Measurements from ENCODE around the gene NAA40. TPM values are rescaled to one million over a fixed set of nuclear protein-coding genes. Genes with fewer than 3 reads are reported as not detected.
A peak's percentile ranks its signal among the peaks of the same experiment; 100 is the strongest.

NAA40 gene
- total and polyA plus RNA-seq, 2 of the 13 experiments (the other 11 are each of a cell fraction or from before 2014, with no cell fraction given) = 11.1 to 17.9 TPM

DNA sequence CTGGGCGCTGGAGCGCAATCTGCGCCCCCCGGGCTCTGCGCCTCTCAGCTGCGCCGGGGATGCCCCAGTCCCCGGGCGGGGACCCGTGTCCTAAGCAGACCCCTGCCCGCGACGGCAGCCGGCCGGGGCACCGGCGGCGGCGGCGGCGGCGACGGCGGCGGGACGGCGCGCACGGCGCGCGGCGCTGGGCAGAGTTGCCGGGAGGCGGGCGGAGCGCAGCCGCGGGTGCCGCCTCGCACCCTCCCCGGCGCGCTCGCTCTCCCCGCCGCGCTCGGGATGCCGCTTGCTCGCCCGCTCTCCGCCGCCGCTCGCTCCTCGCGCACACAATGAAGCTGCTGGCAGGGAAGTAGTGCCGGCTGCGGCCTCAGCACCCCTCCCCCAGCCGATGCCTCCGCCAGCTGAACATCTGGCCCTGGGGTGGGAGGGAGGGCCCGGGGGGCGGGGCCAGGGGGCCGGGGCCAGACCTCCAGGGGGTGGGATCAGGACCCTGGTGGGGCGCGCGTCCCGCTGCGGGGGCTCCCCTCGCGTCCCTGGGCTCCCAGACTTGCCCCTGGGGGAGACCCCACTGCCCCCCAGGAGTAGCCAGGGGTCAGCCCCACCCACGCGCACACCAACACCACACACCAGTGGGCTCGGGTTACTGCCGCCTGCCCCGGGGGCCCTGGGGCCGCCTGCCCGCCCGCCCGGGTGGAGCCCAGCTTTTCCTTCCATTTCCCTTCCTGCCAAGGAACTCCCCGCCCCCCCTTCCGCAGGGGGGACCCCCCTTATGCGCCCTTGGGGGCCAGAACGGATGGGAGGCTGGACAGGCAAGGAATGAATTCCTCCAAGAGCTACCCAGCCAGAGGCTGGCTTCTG lies 21.7 kb upstream of the NAA40 start, which contains the start of gene RCOR2:
TSS of gene RCOR2 (minus strand) at position 328 of the 855 bp plus-strand sequence. CDS start 708 bp downstream, outside the sequence.
- no peaks in the 10 kb centered on the region for H4K20me1 ChIP-seq (ENCODE audit: insufficient read depth, low read length)
- no peaks in the 10 kb centered on the region for H3K79me2 ChIP-seq (ENCODE audit: insufficient read depth, low read length)
- peak; percentile 0 for ATAC-seq
- no peaks in the 10 kb centered on the region; a peak in 2 of 5 replicates for H3K27me3 ChIP-seq (ENCODE audit: control insufficient read depth in 1 of 2, insufficient read depth in 2 of 2, low read length in 2 of 2)
- intact Hi-C loops (cut with micrococcal nuclease; ENCODE audit: unreplicated experiment) = loop anchor here (2.0 kb wide), 2 partner anchors 22 to 58 kb away; partner anchors contain the start of genes COX8A and NAA40
- FAIRE-seq = no peak
- H3K9ac ChIP-seq (ENCODE audit: insufficient read depth, low read depth, low read length) = peak within 1 kb of the TSS; percentile 70
- ChIA-PET POLR2A (interaction anchor here (0.6 to 1.8 kb wide), 10 partner anchors 11 to 1129 kb away, joined by 3 to 12 read pairs (median 4); partner anchors contain the start of gene STIP1), CTCF (ENCODE audit: low intra/inter-chr PET ratio, low total read pairs) (interaction anchor here (1.2 to 1.4 kb wide), 2 partner anchors 29 to 30 kb away, joined by 3 to 4 read pairs; no protein-coding TSS in a partner anchor)
- peak; percentile 70 for DNase-seq (ENCODE audit: low spot score)
- no peaks in the 10 kb centered on the region for H3K9me3 ChIP-seq (ENCODE audit: low read length)
- no peak within 1 kb of the TSS for H2AFZ ChIP-seq (ENCODE audit: low read length)
- 0% methylated on average over 7 of the region's 85 CpGs for WGBS (ENCODE audit: low lambda C conversion rate)
- H3K27ac ChIP-seq (ENCODE audit: extremely low read length, insufficient read depth, low read length) = peak within 1 kb of the TSS; percentile 82
- H3K36me3 ChIP-seq (replicated peaks in 1 of 2; ENCODE audit: control insufficient read depth in 1 of 2, insufficient read depth in 2 of 2, low read length in 2 of 2) = peaks cover 0 to under 1% of the 10 kb centered on the region in 2 experiments; a peak in 2 of 5 replicates
- peak within 1 kb of the TSS; percentile 96 for H3K4me2 ChIP-seq (ENCODE audit: low read depth, low read length)
- no TSS peak for BruUV-seq (replicated peaks)
- H3K4me3 ChIP-seq (replicated peaks in 1 of 3; ENCODE audit: insufficient read depth in 1 of 3, low read depth in 2 of 3, low read length in 3 of 3) = peak within 1 kb of the TSS; percentile 64 to 84 (median 76)
- H3K4me1 ChIP-seq (ENCODE audit: insufficient read depth, low read length) = peaks cover 48% of the 10 kb centered on the region
- in situ Hi-C loops (cut with HindIII; ENCODE audit: extremely low pct_ligation_motif_present, low pct_unique_long_range_greater_than_20kb) = loop anchor here (10.0 kb wide), 1 partner anchor 152 kb away; the partner anchor contains the start of gene ZFTA
- no peak for TF ChIP-seq NCOA5 (CRISPR knock-in tag; IDR thresholded peaks at IDR 0.05)
- TF ChIP-seq ZNF20 (CRISPR knock-in tag; IDR thresholded peaks at IDR 0.05) = no peak
- no peak for TF ChIP-seq PPARG (CRISPR knock-in tag; conservative IDR thresholded peaks at IDR 0.05)
- TF ChIP-seq ELF1 (CRISPR knock-in tag; IDR thresholded peaks at IDR 0.05) = no peak
- TF ChIP-seq, protein P1, sequence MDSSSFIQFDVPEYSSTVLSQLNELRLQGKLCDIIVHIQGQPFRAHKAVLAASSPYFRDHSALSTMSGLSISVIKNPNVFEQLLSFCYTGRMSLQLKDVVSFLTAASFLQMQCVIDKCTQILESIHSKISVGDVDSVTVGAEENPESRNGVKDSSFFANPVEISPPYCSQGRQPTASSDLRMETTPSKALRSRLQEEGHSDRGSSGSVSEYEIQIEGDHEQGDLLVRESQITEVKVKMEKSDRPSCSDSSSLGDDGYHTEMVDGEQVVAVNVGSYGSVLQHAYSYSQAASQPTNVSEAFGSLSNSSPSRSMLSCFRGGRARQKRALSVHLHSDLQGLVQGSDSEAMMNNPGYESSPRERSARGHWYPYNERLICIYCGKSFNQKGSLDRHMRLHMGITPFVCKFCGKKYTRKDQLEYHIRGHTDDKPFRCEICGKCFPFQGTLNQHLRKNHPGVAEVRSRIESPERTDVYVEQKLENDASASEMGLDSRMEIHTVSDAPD (CRISPR knock-in tag; IDR thresholded peaks at IDR 0.05) = no peak
- TF ChIP-seq JUN (CRISPR knock-in tag; IDR thresholded peaks at IDR 0.05) = no peak
- TF ChIP-seq ZFAT (CRISPR knock-in tag; conservative IDR thresholded peaks at IDR 0.05) = no peak
- peak; percentile 72; the same call in 1 of the 2 replicates for TF ChIP-seq ZNF296 (CRISPR knock-in tag; conservative IDR thresholded peaks at IDR 0.05)
- no peak for TF ChIP-seq NCOR1 (IDR thresholded peaks at IDR 0.05; ENCODE audit: borderline replicate concordance, low read length)
- TF ChIP-seq, protein P2, sequence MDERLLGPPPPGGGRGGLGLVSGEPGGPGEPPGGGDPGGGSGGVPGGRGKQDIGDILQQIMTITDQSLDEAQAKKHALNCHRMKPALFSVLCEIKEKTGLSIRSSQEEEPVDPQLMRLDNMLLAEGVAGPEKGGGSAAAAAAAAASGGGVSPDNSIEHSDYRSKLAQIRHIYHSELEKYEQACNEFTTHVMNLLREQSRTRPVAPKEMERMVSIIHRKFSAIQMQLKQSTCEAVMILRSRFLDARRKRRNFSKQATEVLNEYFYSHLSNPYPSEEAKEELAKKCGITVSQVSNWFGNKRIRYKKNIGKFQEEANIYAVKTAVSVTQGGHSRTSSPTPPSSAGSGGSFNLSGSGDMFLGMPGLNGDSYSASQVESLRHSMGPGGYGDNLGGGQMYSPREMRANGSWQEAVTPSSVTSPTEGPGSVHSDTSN (CRISPR knock-in tag; IDR thresholded peaks at IDR 0.05) = no peak
- no peak for TF ChIP-seq NFIC (IDR thresholded peaks at IDR 0.05; ENCODE audit: low read length)
- TF ChIP-seq WIZ (CRISPR knock-in tag; IDR thresholded peaks at IDR 0.05) = no peak
- TF ChIP-seq, protein P3, sequence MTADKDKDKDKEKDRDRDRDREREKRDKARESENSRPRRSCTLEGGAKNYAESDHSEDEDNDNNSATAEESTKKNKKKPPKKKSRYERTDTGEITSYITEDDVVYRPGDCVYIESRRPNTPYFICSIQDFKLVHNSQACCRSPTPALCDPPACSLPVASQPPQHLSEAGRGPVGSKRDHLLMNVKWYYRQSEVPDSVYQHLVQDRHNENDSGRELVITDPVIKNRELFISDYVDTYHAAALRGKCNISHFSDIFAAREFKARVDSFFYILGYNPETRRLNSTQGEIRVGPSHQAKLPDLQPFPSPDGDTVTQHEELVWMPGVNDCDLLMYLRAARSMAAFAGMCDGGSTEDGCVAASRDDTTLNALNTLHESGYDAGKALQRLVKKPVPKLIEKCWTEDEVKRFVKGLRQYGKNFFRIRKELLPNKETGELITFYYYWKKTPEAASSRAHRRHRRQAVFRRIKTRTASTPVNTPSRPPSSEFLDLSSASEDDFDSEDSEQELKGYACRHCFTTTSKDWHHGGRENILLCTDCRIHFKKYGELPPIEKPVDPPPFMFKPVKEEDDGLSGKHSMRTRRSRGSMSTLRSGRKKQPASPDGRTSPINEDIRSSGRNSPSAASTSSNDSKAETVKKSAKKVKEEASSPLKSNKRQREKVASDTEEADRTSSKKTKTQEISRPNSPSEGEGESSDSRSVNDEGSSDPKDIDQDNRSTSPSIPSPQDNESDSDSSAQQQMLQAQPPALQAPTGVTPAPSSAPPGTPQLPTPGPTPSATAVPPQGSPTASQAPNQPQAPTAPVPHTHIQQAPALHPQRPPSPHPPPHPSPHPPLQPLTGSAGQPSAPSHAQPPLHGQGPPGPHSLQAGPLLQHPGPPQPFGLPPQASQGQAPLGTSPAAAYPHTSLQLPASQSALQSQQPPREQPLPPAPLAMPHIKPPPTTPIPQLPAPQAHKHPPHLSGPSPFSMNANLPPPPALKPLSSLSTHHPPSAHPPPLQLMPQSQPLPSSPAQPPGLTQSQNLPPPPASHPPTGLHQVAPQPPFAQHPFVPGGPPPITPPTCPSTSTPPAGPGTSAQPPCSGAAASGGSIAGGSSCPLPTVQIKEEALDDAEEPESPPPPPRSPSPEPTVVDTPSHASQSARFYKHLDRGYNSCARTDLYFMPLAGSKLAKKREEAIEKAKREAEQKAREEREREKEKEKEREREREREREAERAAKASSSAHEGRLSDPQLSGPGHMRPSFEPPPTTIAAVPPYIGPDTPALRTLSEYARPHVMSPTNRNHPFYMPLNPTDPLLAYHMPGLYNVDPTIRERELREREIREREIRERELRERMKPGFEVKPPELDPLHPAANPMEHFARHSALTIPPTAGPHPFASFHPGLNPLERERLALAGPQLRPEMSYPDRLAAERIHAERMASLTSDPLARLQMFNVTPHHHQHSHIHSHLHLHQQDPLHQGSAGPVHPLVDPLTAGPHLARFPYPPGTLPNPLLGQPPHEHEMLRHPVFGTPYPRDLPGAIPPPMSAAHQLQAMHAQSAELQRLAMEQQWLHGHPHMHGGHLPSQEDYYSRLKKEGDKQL (CRISPR knock-in tag; IDR thresholded peaks at IDR 0.05; ENCODE audit: low read depth) = no peak
- no peak for TF ChIP-seq PRPF4 (IDR thresholded peaks at IDR 0.05; ENCODE audit: low read depth, low read length, poor library complexity, severe bottlenecking)
- TF ChIP-seq PITX1 (CRISPR knock-in tag; IDR thresholded peaks at IDR 0.05) = 0 out of 2 replicates have a peak, but pooled peaks have one; percentile 15
- TF ChIP-seq RXRA (CRISPR knock-in tag; IDR thresholded peaks at IDR 0.05) = no peak
